H1 (cell line): ENCODE measurements around the gene SIX1. TPM values are rescaled to one million over a fixed set of nuclear protein-coding genes. Genes with fewer than 3 reads are reported as not detected.

Experiments used
- BRCA1 ChIP-seq: IDR thresholded peaks from 2 replicates; pipeline ENCODE4 v1.6.1; 2012; ENCODE audit warnings: low read depth, low read length, improper control_type of control experiment
- POLR2AphosphoS5 ChIP-seq: IDR thresholded peaks from 2 replicates; pipeline ENCODE4 v1.6.1; 2011; ENCODE audit warnings: low read depth, low read length
- RAD21 ChIP-seq, 2 experiments: IDR thresholded peaks in 1 of 2; conservative IDR thresholded peaks in 1 of 2; 2 replicates each; pipeline ENCODE4 v1.6.1; 2011; ENCODE audit warnings: low read depth in 2 of 2, low read length in 2 of 2, improper control_type of control experiment in 1 of 2, inconsistent platforms in 1 of 2, mild to moderate bottlenecking in 1 of 2, moderate library complexity in 1 of 2
- SAP30 ChIP-seq: fragments of 300-600 bp; sonication (generic); IDR thresholded peaks from 2 replicates; pipeline ENCODE4 v1.7.1; 2012; ENCODE audit warnings: low read length, moderate library complexity, mild to moderate bottlenecking, inconsistent platforms; ENCODE audit not compliant: insufficient read depth, insufficient replicate concordance
- TCF12 ChIP-seq: IDR thresholded peaks from 2 replicates; pipeline ENCODE4 v1.6.1; 2011; ENCODE audit warnings: low read depth, mild to moderate bottlenecking, low read length
- ZNF274 ChIP-seq: IDR thresholded peaks from 2 replicates; pipeline ENCODE4 v1.7.0; 2012; ENCODE audit warnings: low read length, borderline replicate concordance; ENCODE audit errors: extremely low read depth
- polyA plus RNA-seq, 7 experiments: library from polyadenylated mRNA; depleted of rRNA in 3 of 7; stranded (reverse) in 5 of 7; unstranded in 2 of 7; fragments of >200 nt in 5 of 7; fragments of 200-250 nt in 2 of 7; gene quantifications; 1 replicate in 5 of 7; 2 replicates in 1 of 7; 4 replicates in 1 of 7; pipeline versions ENCODE4 v1.2.1 to v1.2.3, GENCODE V29; 2011 to 2013; ENCODE audit warnings: missing spikeins in 2 of 7, mixed read lengths in 2 of 7
- total RNA-seq: library from RNA; stranded (reverse); fragmentation: NEBNext Ultra II Directional; extraction: Animal tissue kit (Norgen Biotek cat#: 25700); gene quantifications from 2 replicates; pipeline ENCODE4 v1.2.1, GENCODE V29; 2021

The SIX1 gene
- total and polyA plus RNA-seq, 2 of the 8 experiments (the other 6 are each of a cell fraction or from before 2014, with no cell fraction given), result 0.03 to 0.69 TPM

- TF ChIP-seq RAD21 (IDR thresholded peaks at IDR 0.05 in 1 of 2, conservative IDR thresholded peaks at IDR 0.05 in 1 of 2; ENCODE audit: low read depth in 2 of 2, low read length in 2 of 2) (no peak; a peak in 1 of 4 replicates), TCF12 (0 out of 2 replicates have a peak, but pooled peaks have one; percentile 53), BRCA1 (no peak), ZNF274 (no peak), SAP30 (no peak), POLR2AphosphoS5 (no peak)
Observed at GRCh38 chr14:60646226-60646818, 3.0 kb downstream of the SIX1 start (continued).
